Measurements from ENCODE around the gene WNT10A.

Gene WNT10A

DNA sequence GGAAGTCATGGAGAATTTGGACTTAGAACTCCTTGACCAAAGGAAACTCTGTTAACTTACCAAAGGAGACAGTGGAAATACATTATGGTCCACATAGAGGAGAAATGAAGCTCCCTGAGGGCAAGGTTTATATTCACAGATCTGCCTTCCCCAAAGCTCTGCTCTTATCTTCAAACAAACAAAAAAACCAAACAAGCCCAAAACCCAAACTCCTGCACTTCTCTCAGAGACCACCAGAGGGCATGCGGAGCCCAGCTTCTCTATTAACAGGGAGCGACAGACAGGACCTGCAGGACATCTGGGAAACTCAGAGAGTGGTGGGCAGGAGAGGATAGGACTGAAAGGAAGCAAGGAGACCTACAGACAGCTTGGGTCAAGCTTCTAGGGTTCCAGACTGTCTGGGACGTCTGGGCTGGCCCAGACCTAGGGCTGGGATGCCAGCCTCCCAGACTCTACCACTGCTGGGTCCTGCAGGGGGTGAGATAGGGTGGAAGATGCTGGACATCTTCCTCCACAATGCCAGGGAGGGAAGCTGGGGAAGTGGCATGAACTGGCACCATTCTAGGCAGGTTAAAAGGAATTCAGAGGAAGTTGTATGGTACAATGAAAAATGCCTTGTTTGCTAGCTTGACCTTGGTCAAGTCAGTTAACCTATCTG, 4.0 kb upstream of the WNT10A start:
- in situ Hi-C loops (cut with MboI; ENCODE audit: low sequenced_read_pairs) = no loop called here

DNA sequence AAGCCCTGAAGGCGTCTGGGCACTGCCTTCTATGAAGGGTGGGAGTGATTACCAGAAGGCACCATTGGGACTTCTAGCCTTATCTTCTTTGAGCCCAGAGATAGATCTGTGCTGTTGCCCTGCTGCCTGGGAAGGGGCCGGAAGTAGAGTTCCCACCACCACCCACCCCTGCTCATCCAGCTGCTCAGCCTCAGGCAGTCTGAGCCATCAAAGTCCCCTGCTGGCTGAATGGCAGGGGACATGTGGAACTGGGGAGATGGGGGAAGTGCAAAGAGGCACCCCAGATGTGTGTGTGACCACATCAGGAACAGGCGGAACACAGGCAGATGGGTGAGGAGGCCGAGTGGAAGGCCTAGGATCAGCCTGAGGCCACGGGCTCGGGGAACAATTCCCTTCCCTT, 3.3 kb upstream of the WNT10A start:
- in situ Hi-C loops (cut with MboI; ENCODE audit: low sequenced_read_pairs) = no loop called here

DNA sequence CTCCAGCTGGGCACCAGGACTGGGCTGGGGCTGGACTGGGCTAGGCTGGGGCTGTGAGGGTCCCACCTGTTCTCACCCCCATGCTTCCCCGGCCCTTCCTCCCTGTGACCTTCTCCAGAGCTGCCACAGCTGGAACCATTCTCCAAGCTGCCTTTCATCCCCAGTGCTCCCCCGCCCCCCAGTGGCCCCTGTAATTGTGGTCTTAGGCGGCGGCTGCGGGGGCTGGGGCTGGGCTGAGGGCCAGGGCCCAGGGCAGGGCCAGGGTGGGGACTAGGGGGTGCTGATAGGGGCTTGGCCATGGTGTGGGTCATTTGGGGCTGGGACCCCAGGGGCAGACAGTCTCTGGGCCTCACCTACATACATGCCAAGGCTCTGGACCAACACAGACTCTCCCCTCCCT, 2.8 kb upstream of the WNT10A start:
- in situ Hi-C loops (cut with MboI; ENCODE audit: low sequenced_read_pairs) = no loop called here

DNA sequence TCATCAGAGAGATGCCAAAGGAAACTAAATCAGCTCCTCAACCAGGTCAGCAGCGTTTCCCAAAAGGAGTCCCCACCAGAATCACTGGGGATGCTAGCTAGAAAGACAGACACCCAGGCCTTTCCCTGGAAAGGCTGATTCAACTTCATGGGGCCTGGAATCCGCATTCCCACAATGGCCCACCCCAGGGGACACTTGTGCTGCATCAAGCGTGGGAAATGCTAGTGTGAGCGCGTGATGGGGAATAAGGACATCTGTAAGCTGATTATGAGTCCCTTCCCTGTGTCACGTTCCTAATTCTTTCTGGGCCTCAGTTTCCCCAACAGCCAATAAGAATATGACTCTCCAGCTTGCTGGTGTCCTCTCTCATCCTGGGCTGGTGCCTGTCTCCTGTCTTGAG, 2.2 kb upstream of the WNT10A start:
- in situ Hi-C loops (cut with MboI; ENCODE audit: low sequenced_read_pairs) = no loop called here

DNA sequence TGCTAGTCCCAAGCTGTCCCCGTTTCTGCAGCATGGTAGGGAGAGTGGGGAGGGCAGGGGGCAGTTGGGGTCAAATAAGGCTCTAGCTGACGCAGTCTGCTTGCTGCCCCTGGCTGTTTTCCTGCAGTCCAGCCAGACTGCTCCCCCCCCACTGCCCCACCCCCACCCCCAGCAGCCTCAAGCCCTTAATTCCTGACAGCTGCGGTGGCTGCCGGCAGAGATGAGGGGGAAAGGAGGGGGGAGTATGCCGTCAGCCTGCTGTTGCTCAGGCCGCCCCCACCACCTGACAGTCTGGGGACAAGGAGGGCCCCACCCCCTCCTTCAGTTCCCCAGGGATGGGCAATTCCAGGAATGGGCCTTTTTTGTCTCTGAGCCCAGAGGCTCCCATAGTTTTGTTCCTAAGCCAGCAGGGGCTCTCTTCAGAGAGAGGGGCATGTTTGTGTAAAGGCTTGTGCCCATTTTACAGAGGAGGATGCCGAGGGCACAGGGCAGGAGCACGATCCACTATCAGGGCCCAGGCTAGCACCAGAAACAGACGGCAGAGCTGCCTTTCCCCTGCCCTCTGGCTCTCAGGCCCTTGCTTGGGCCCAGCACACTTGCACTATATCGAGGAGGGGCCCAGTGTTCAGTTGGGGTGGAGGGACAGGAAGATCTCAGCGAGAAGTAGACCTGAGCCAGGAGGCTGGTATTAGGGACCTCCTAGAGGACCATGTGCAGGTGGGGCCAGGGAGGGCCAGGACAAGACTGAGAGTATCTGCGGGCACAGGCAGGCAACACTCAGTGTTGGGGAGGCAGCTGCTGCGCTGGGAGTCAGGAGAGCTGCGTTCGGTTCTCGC, 1.5 kb upstream of the WNT10A start:
- in situ Hi-C loops (cut with MboI; ENCODE audit: low sequenced_read_pairs) = no loop called here

DNA sequence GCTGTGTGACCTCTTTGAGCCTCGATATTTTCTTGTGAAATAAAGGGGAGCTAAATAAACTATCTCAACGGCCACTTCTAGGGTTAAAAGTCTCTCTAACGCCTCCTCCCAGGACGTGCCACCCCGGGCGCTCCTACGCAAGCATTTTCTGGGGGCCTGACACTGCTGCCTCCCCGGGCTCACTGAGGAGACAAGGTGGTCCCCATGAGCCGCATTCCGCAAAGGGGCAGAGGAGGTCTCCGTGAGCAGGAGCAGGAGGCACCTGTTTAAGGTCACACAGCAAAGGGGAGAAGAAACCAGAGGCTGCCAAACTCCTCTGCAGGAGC, 913 bp upstream of the WNT10A start:
- in situ Hi-C loops (cut with MboI; ENCODE audit: low sequenced_read_pairs) = no loop called here

DNA sequence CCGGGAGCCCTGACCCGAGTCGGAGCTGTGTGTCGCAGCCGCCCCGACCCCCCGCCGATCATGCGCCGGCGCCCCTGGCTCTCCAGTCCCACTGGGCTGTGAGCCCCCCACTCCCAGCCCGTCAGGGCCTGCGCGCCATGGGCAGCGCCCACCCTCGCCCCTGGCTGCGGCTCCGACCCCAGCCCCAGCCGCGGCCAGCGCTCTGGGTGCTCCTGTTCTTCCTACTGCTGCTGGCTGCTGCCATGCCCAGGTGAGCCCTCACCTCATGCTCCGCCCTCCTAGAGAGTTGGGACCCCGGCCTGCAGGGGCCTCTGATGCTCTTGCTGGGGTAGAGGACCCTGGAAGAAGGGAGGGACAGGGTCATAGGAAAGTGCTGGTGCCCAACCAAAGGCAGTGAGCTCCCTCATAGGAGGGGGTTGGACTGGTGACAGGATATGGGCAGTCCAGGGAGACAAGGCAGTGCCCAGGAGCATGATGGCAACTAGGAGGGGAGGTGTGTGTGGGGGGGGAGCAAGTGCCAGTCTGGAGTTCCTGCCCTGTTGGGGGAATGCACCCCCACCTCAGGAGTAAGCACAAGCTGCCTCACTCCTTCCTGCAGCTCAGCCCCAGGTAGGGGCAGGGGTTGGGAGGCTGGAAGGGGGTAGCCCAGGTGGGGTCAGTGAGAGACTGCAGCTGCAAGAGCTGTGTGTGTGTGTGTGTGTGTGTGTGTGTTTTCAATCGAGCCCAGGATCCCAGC, 375 bp downstream of the WNT10A start:
- in situ Hi-C loops (cut with MboI; ENCODE audit: low sequenced_read_pairs) = no loop called here

DNA sequence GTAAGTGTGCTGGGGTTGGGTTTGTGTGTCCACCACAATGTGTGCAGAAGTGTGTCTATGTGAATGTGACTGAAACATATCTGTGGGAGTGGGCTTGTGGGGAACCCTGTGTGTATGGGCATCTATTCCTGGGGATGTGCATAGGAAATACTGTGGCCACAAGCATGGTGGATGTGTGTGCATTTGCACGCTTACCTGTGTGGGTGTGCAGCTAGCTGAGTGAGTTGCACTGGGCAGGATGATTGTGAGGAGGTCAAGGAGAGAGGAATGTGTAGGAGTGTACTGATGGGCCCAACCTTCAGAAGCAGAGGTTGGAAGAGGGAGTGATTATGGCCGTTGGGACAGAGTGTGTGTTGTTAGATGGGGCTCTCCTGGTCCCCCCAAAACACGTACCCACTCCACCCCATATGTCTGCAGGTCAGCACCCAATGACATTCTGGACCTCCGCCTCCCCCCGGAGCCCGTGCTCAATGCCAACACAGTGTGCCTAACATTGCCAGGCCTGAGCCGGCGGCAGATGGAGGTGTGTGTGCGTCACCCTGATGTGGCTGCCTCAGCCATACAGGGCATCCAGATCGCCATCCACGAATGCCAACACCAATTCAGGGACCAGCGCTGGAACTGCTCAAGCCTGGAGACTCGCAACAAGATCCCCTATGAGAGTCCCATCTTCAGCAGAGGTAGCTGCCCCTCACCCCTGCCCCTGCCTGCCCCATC, 1.2 kb downstream of the WNT10A start:
- in situ Hi-C loops (cut with MboI; ENCODE audit: low sequenced_read_pairs) = no loop called here

DNA sequence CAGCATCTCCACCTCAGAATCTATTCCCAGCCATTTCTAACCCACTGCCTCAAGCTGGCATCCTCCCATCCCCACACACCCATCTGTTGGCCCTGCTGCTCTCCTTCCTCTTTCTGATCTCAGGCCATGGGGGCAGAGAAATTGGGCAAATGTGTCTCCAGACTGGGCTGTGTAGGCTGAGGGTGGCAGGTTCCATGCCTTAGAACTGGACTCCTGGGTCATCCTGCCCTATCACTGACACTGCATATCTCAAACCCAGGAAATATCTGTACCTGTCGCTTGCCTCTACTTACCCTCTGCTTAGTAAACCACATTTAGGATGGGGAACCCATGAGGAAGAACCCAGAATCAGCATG, 1.8 kb downstream of the WNT10A start:
- in situ Hi-C loops (cut with MboI; ENCODE audit: low sequenced_read_pairs) = no loop called here

DNA sequence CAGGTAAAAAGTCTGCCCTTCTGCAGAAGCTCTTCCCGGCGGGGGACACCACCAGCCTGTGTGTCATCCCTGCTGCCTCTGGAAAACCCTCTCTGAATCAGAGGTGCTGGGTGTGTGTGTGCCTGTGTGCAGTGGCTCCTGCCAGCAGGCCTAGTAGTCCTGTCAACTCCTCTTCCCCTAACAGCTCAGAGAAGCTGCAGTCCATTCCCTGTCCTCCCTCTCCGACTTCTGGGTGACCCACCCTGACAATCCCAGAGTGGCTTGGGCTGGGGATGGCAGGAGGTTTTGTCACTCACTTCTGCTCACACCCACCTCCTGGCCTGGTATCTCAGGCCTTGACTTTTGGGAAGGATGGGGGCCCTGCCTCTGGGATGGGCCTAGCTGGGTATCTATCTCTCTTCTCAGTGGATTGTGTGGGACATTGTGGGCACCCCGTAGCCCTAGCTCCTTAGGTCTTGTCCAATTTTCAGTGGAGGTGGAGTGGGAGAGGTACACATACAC, 2.3 kb downstream of the WNT10A start:
- in situ Hi-C loops (cut with MboI; ENCODE audit: low sequenced_read_pairs) = no loop called here

DNA sequence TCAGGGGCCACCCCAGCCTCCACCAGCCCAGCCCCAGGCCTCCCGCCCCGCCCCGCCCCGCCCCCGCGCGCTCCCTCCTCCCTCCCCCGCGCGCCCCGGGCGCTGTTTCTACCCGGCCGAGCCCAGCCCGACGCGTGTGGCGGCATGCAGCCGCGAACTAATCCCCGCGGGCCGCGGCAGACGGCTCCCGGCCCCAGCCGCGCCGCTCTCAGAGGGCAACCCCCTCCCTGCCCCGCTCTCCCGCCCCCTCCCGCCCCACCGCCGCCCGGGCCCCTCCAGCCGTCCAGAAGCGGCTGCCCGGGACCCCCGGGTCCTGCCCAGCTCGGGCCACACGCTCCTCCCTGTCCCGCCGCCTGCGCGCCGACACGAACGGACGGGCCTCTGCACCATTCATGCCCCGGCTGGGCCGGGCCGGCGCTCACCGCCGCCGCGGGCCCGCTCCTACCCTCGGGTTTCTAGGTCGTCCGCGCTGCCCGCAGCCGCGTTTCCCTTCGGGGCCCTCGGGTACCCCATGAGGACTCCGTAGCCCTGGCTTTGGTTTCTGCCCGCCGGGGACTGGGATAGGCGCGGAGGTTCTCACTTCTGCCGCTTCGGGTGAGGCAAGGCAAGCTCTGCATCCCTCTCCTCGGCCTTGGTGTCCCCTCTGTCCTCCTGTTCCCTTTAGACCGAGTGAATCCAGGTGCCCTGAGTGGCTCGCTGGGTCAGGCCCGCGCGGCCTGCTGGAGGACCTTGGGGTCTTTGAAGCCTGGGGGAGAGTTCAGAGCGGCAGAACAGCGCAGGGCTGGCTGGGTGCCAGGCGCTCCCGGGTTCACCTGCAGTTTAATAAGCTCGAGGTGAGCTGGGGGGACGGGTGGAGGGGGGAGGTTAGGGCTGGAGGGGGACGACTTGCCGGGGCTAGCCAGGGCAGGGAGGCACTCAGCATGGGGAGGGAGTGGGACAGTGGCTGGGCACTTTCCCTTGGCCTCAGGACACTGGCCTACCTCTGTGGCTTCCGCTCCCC, 3.1 kb downstream of the WNT10A start:
- in situ Hi-C loops (cut with MboI; ENCODE audit: low sequenced_read_pairs) = no loop called here

DNA sequence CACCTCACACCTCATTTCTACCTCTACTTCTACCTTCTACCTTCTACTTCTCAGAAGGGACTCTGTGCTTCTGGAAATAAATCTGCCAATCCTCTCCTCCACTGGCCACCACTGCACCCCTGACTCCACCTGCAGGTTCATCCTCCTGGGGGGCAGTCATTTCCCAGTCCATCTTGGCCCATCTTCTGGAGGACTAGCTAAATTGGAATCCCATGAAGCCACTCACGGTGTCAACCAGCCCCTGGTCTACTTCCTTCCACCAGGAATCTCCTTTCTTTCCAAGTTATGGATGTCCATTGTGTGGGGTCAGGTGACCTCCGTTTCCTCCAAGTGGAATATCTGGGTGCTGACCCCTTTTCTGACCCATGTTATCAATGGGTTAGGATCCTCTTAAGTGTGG, 3.9 kb downstream of the WNT10A start:
- in situ Hi-C loops (cut with MboI; ENCODE audit: low sequenced_read_pairs) = no loop called here

DNA sequence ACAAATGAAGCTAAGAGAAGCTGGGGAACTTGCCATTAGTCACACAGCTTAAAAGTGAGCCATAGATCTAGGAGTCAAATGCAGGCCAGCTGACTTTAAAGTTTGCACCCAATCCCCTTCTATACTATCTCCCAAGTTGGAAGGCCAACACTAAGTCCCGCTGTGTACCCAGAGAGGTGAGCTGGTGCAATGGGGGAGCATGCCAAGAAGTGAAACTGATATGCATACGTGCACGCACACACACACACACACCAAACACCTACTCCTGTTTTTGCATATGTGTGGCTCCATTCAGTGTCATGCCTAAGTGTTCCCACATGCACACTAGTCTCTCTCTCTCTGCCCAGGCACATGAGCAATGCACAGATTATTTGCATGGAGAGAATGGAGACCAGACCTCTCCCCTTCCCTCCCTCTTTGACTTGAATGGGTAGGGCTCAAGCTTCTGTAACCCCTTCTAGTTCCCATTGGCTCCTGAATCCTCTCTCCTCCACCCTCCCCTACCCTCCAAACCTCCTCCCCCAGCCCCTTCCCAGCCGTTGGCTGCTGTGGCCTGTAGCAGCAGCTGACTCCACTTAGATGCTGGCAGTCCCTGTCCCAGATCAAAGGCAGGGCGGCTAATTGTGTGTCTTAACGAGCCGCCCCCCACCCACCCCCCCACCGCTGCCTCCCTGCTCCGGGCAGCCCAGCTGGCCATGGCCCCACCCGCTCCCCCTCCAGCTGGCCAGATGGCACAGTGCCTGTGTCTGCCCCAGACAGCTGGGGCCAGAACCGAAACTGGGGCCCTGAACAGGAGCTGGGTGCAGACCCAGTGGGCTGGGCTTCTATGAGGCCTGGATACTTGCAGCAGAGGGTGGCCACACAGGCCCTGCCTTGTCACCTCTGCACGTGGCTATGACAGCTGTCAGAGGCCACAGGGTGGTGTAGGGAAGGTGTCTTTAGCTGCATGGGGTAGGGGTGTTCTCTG, 5.6 kb downstream of the WNT10A start:
- in situ Hi-C loops (cut with MboI; ENCODE audit: low sequenced_read_pairs) = no loop called here

DNA sequence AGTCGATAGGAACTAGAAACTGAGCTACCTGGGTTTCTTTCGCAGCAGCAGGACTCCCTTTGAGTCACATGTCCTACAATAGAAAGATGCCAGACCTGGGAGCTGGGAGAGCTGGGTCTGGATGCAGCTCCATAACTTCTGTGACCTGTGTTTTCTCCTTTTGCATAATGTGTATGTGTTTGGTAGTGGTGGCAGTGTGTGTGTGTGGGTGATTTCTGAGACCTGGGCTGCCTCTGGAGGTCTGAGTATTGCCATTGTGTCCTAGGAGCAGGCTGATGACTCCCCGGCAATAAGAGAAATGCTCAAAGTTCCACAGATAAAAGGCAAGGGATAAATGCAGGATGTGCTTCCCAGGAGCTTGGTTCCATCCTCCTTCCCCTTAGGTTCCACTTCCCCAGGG, 6.4 kb downstream of the WNT10A start:
- in situ Hi-C loops (cut with MboI; ENCODE audit: low sequenced_read_pairs) = no loop called here

DNA sequence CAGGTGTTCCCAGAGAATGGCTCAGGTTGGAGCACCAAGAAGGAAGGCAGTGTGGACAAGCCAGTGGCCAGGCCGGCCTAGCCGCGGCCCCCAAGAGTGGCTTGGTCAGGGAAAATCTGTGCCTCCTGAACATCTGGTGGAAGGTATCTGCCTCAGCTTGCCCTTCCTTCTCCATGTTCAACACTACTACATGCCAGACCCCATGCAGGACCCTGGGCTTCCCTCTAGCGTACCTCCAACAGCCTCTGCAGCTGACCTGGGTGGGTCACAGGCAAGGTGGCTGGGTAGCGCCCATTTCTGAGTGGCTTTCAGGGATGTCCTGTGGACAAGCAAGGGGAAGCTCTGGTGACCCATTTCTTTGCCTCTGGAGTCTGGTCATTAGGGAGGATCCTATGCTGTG, 7.7 kb downstream of the WNT10A start:
- in situ Hi-C loops (cut with MboI; ENCODE audit: low sequenced_read_pairs) = no loop called here

DNA sequence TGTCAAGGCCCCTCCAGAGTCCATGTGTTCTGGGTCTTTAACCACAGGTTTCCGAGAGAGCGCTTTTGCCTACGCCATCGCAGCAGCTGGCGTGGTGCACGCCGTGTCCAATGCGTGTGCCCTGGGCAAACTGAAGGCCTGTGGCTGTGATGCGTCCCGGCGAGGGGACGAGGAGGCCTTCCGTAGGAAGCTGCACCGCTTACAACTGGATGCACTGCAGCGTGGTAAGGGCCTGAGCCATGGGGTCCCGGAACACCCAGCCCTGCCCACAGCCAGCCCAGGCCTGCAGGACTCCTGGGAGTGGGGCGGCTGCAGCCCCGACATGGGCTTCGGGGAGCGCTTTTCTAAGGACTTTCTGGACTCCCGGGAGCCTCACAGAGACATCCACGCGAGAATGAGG, 9.3 kb downstream of the WNT10A start:
- in situ Hi-C loops (cut with MboI; ENCODE audit: low sequenced_read_pairs) = no loop called here

DNA sequence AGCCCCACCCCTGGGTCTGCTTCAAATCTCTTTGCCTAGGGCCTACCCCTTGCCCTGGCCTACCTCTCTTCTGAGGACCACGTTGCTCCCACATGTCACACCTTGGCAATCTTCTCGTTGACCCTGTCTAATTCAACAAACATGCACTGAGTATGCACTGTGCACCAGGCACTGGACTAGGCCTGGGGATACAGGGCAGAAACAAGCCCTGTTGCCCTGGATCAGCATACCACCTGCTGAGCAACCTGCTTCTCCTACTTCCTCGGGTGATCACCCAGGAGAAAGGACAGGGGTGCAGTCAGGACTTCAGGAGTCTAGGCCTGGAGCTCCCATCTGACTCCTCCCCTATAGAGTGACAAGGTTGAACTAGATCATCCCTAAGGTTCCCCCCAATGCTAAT, 9.7 kb downstream of the WNT10A start:
- in situ Hi-C loops (cut with MboI; ENCODE audit: low sequenced_read_pairs) = no loop called here

DNA sequence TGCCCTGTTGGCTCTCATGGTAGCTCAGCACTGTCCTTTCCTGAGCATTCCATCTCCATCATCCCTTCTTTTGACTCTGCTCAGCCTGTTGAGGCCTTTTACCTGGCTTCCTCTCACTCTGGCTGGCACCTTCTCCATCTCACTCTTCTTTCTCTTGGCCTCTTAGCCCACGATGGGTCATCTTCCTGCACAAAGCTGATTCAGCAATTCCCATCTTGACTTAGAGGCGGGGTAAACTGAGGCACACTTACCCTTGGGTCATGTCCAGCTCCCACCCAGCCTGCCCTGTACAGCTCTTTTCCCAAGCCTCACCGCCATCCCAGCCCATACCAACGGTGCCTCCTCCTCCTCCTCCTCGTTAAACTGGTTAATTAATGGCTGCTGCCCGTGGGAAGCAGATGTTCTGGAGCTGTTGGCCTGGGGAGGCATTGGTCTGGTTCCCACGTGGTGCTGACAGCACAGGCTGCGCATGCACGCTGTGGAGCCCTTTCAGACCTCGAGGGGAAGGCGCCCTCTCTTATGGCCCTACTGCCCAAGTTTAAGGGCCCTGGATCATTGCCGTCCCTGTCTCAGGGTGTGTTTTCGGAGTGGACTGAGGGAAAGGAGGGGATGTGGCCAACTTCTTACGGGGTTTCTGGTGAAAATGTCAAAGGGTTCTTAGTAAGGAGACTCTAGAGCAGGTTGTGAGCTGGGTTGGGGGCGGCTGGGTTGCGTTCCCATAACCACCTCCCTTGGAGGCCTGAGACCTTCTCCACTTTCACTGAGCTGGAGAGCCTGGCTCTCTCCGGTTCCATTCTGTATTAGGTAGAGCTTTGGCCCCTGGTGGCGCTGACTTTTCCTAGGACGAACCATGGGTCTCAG, 10.9 kb downstream of the WNT10A start:
- in situ Hi-C loops (cut with MboI; ENCODE audit: low sequenced_read_pairs) = no loop called here
